MCF 10A (cell line): ENCODE measurements around the gene SEBOX. TPM values are rescaled to one million over a fixed set of nuclear protein-coding genes. Genes with fewer than 3 reads are reported as not detected.

Experiments used
- BruUV-seq: library from RNA; stranded (reverse); fragments of 400-500 nt; replicated peaks from 2 replicates; lab custom pipeline; 2021; lab: Mats Ljungman, UMichigan
- CTCF ChIA-PET: fragments of 300-600 bp; sonication (Branson Sonifier 250); formaldehyde crosslinking; extraction: SDS; loops from one replicate; lab custom pipeline; 2021; ENCODE audit warnings: antibody characterized with exemption, inconsistent platforms; lab: Yijun Ruan, JAX
- POLR2A ChIA-PET: fragments of 300-600, 350-650 bp; sonication (Branson Sonifier 250); formaldehyde crosslinking; extraction: SDS; loops from one replicate; lab custom pipeline; 2020; ENCODE audit warnings: antibody characterized with exemption, inconsistent platforms; lab: Yijun Ruan, JAX
- DNase-seq: peaks from one replicate; pipeline ENCODE4 v3.0.0-alpha.2; 2018; ENCODE audit not compliant: unreplicated experiment
- H3K27ac Mint-ChIP-seq: one replicate; pipeline ENCODE4 v1.8.0; 2022; ENCODE audit warnings: mild to moderate bottlenecking, low read depth, mixed read lengths; ENCODE audit not compliant: unreplicated experiment
- H3K27me3 Mint-ChIP-seq: one replicate; pipeline ENCODE4 v1.8.0; 2022; ENCODE audit warnings: mixed read lengths; ENCODE audit not compliant: insufficient read depth, unreplicated experiment
- H3K36me3 Mint-ChIP-seq: one replicate; pipeline ENCODE4 v1.8.0; 2022; ENCODE audit warnings: mild to moderate bottlenecking, moderate library complexity, mixed read lengths; ENCODE audit not compliant: insufficient read depth, unreplicated experiment
- H3K4me1 Mint-ChIP-seq: one replicate; pipeline ENCODE4 v1.8.0; 2022; ENCODE audit warnings: mixed read lengths; ENCODE audit not compliant: insufficient read depth, unreplicated experiment
- H3K4me3 Mint-ChIP-seq: one replicate; pipeline ENCODE4 v1.8.0; 2022; ENCODE audit warnings: mild to moderate bottlenecking, moderate library complexity, mixed read lengths; ENCODE audit not compliant: unreplicated experiment
- H3K9me3 Mint-ChIP-seq: one replicate; pipeline ENCODE4 v1.8.0; 2022; ENCODE audit warnings: mixed read lengths; ENCODE audit not compliant: unreplicated experiment
- CTCF ChIP-seq: fragments of 200-600 bp; IDR thresholded peaks from one replicate; pipeline ENCODE4 v1.8.0; 2022; ENCODE audit warnings: antibody characterized with exemption, mild to moderate bottlenecking; ENCODE audit not compliant: unreplicated experiment
- intact Hi-C: fragments of 100-400 bp; cut with micrococcal nuclease; formaldehyde crosslinking; loops from 2 replicates; pipeline ENCODE4 v1.14.1; 2022
- total RNA-seq: library from RNA; stranded (reverse); gene quantifications from 2 replicates; pipeline ENCODE4 v1.2.3, GENCODE V29; 2022

The SEBOX gene
- total RNA-seq, 1 experiment from 2014 or later: not detected

GRCh38 chr17:28335201-28335958, 29.6 kb downstream of the SEBOX start, which contains the start of the genes IFT20 and TNFAIP1:
IFT20 (minus strand) TSS chr17:28335472; CDS start chr17:28331985, 3,487 bp downstream.
TNFAIP1 (plus strand) TSS chr17:28335761; CDS start chr17:28339522, 3,761 bp downstream.
- no TSS peak for BruUV-seq
- peak; percentile 99 for DNase-seq
- H3K9me3 Mint-ChIP-seq: no peaks in the 10 kb centered on the region
- intact Hi-C loops: loop anchor here (5.0 to 10.0 kb wide), 4 partner anchors 82 to 209 kb away; no protein-coding TSS in a partner anchor
- no peak for TF ChIP-seq CTCF
- peaks cover 29% of the 10 kb centered on the region for H3K36me3 Mint-ChIP-seq
- ChIA-PET CTCF (interaction anchor here (0.6 to 1.8 kb wide), 17 partner anchors 10 to 681 kb away, joined by 3 to 9 read pairs (median 3); partner anchors contain the start of gene POLDIP2), POLR2A (interaction anchor here (0.6 to 4.2 kb wide), 44 partner anchors 10 to 1902 kb away, joined by 3 to 107 read pairs (median 4); partner anchors contain the start of genes ALDOC, PIGS, POLDIP2 and RPL23A)
- H3K4me1 Mint-ChIP-seq: peaks cover 41% of the 10 kb centered on the region
- H3K27ac Mint-ChIP-seq: peak within 1 kb of the TSS; percentile 97
- H3K4me3 Mint-ChIP-seq: peak within 1 kb of the TSS; percentile 96
- no peaks in the 10 kb centered on the region for H3K27me3 Mint-ChIP-seq

GRCh38 chr17:28334666-28335200, 30.3 kb downstream of the SEBOX start:
- H3K4me1 Mint-ChIP-seq: peaks cover 41% of the 10 kb centered on the region
- DNase-seq: no peak
- no peaks in the 10 kb centered on the region for H3K9me3 Mint-ChIP-seq
- ChIA-PET POLR2A (interaction anchor here (0.6 to 4.2 kb wide), 24 partner anchors 9 to 1902 kb away, joined by 3 to 107 read pairs (median 6); partner anchors contain the start of genes ALDOC, PIGS, POLDIP2 and SDF2), CTCF (interaction anchor here (0.6 to 2.4 kb wide), 12 partner anchors 23 to 680 kb away, joined by 3 to 10 read pairs (median 3); partner anchors contain the start of gene POLDIP2)
- intact Hi-C loops: loop anchor here (5.0 to 10.0 kb wide), 4 partner anchors 83 to 210 kb away; no protein-coding TSS in a partner anchor
- peaks cover 26% of the 10 kb centered on the region for H3K36me3 Mint-ChIP-seq
- no peaks in the 10 kb centered on the region for H3K27me3 Mint-ChIP-seq
- H3K4me3 Mint-ChIP-seq: peak overlapping the region; percentile 96
- H3K27ac Mint-ChIP-seq: peak overlapping the region; percentile 97
- TSS peak; percentile 33 for BruUV-seq
- no peak for TF ChIP-seq CTCF

- peaks cover 29% of the 10 kb centered on the region for H3K36me3 Mint-ChIP-seq
- intact Hi-C loops: loop anchor here (10.0 kb wide), 1 partner anchor 211 kb away; no protein-coding TSS in a partner anchor
- H3K27me3 Mint-ChIP-seq: no peaks in the 10 kb centered on the region
- TF ChIP-seq CTCF: no peak
- peaks cover 41% of the 10 kb centered on the region for H3K4me1 Mint-ChIP-seq
- CTCF ChIA-PET: interaction anchor here (0.6 to 2.4 kb wide), 6 partner anchors 12 to 112 kb away, joined by 3 to 10 read pairs (median 4); partner anchors contain the start of gene POLDIP2
- no peaks in the 10 kb centered on the region for H3K9me3 Mint-ChIP-seq
- BruUV-seq: no TSS peak
- no peak for DNase-seq
- POLR2A ChIA-PET: interaction anchor here (0.6 to 4.2 kb wide), 12 partner anchors 11 to 105 kb away, joined by 3 to 107 read pairs (median 19); partner anchors contain the start of genes POLDIP2, SLC46A1 and TMEM97
- H3K4me3 Mint-ChIP-seq: peak overlapping the region; percentile 96
- peak overlapping the region; percentile 97 for H3K27ac Mint-ChIP-seq
Observed at GRCh38 chr17:28334171-28334570, 30.8 kb downstream of the SEBOX start.
